BLaER1 (cell line): ENCODE measurements around the gene PHOSPHO1.
A peak's percentile ranks its signal among the peaks of the same experiment; 100 is the strongest.

Experiments used
- H3K27ac ChIP-seq: shearing (Covaris generic); formaldehyde crosslinking; 2 replicates; pipeline ENCODE4 v1.8.1; 2022
- H3K27me3 ChIP-seq: shearing (Covaris generic); formaldehyde crosslinking; 2 replicates; pipeline ENCODE4 v1.8.1; 2022
- H3K36me3 ChIP-seq: shearing (Covaris generic); formaldehyde crosslinking; 2 replicates; pipeline ENCODE4 v1.8.1; 2022
- H3K4me1 ChIP-seq: shearing (Covaris generic); formaldehyde crosslinking; 2 replicates; pipeline ENCODE4 v1.8.1; 2022
- H3K4me2 ChIP-seq: shearing (Covaris generic); formaldehyde crosslinking; 2 replicates; pipeline ENCODE4 v1.8.1; 2022
- H3K4me3 ChIP-seq: shearing (Covaris generic); formaldehyde crosslinking; 2 replicates; pipeline ENCODE4 v1.8.1; 2022
- H3K9ac ChIP-seq: shearing (Covaris generic); formaldehyde crosslinking; 2 replicates; pipeline ENCODE4 v1.8.1; 2022
- H3K9me3 ChIP-seq: shearing (Covaris generic); formaldehyde crosslinking; 2 replicates; pipeline ENCODE4 v1.8.1; 2022
- H4K20me1 ChIP-seq: shearing (Covaris generic); formaldehyde crosslinking; 2 replicates; pipeline ENCODE4 v1.8.1; 2022
- Cebpa-rat ChIP-seq: shearing (Covaris generic); IDR thresholded peaks from 2 replicates; pipeline ENCODE4 v1.8.1; 2022

Gene PHOSPHO1

GRCh38 chr17:49244839-49245238 is 14.3 kb upstream of the PHOSPHO1 start:
- no peak overlapping the region for H3K9ac ChIP-seq
- H3K4me2 ChIP-seq = no peak overlapping the region
- H4K20me1 ChIP-seq = no peaks in the 10 kb centered on the region
- no peak for TF ChIP-seq Cebpa-rat
- no peak overlapping the region for H3K27ac ChIP-seq
- no peak overlapping the region for H3K4me3 ChIP-seq
- H3K27me3 ChIP-seq = no peaks in the 10 kb centered on the region
- H3K4me1 ChIP-seq = peaks cover 27% of the 10 kb centered on the region
- no peaks in the 10 kb centered on the region for H3K36me3 ChIP-seq
- no peaks in the 10 kb centered on the region for H3K9me3 ChIP-seq

- Histone ChIP-seq H3K27ac (no peak overlapping the region), H3K36me3 (no peaks in the 10 kb centered on the region), H3K27me3 (no peaks in the 10 kb centered on the region), H3K4me3 (no peak overlapping the region), H3K4me2 (no peak overlapping the region), H3K9me3 (no peaks in the 10 kb centered on the region), H3K4me1 (peaks cover 7% of the 10 kb centered on the region), H3K9ac (no peak overlapping the region), H4K20me1 (no peaks in the 10 kb centered on the region)
- no peak for TF ChIP-seq Cebpa-rat
Measured at GRCh38 chr17:49242813-49243212, 12.2 kb upstream of the PHOSPHO1 start.

- Histone ChIP-seq H3K27ac (no peak overlapping the region), H3K4me3 (no peak overlapping the region), H3K9me3 (no peaks in the 10 kb centered on the region), H3K36me3 (no peaks in the 10 kb centered on the region), H3K4me2 (no peak overlapping the region), H3K4me1 (no peaks in the 10 kb centered on the region), H3K9ac (no peak overlapping the region), H4K20me1 (no peaks in the 10 kb centered on the region), H3K27me3 (no peaks in the 10 kb centered on the region)
- TF ChIP-seq Cebpa-rat = no peak
Measured at GRCh38 chr17:49241692-49242397, 11.3 kb upstream of the PHOSPHO1 start.

GRCh38 chr17:49241040-49241439 is 10.5 kb upstream of the PHOSPHO1 start:
- H4K20me1 ChIP-seq = no peaks in the 10 kb centered on the region
- H3K36me3 ChIP-seq = no peaks in the 10 kb centered on the region
- H3K27ac ChIP-seq = no peak overlapping the region
- H3K9me3 ChIP-seq = no peaks in the 10 kb centered on the region
- no peak for TF ChIP-seq Cebpa-rat
- no peak overlapping the region for H3K4me3 ChIP-seq
- no peak overlapping the region for H3K4me2 ChIP-seq
- H3K4me1 ChIP-seq = no peaks in the 10 kb centered on the region
- H3K9ac ChIP-seq = no peak overlapping the region
- no peaks in the 10 kb centered on the region for H3K27me3 ChIP-seq

GRCh38 chr17:49240619-49241018 is 10.0 kb upstream of the PHOSPHO1 start:
- H3K9ac ChIP-seq = no peak overlapping the region
- no peaks in the 10 kb centered on the region for H3K27me3 ChIP-seq
- no peaks in the 10 kb centered on the region for H3K9me3 ChIP-seq
- no peak overlapping the region for H3K4me2 ChIP-seq
- H3K4me1 ChIP-seq = no peaks in the 10 kb centered on the region
- no peak overlapping the region for H3K27ac ChIP-seq
- no peaks in the 10 kb centered on the region for H3K36me3 ChIP-seq
- no peaks in the 10 kb centered on the region for H4K20me1 ChIP-seq
- TF ChIP-seq Cebpa-rat = no peak
- H3K4me3 ChIP-seq = no peak overlapping the region

GRCh38 chr17:49239963-49240362 is 9.4 kb upstream of the PHOSPHO1 start:
- H3K9me3 ChIP-seq = no peaks in the 10 kb centered on the region
- no peak overlapping the region for H3K4me2 ChIP-seq
- TF ChIP-seq Cebpa-rat = no peak
- no peaks in the 10 kb centered on the region for H3K36me3 ChIP-seq
- no peak overlapping the region for H3K27ac ChIP-seq
- no peaks in the 10 kb centered on the region for H4K20me1 ChIP-seq
- H3K4me1 ChIP-seq = no peaks in the 10 kb centered on the region
- H3K4me3 ChIP-seq = no peak overlapping the region
- H3K27me3 ChIP-seq = no peaks in the 10 kb centered on the region
- H3K9ac ChIP-seq = no peak overlapping the region

GRCh38 chr17:49235896-49236295 is 5.3 kb upstream of the PHOSPHO1 start:
- H3K4me1 ChIP-seq = peaks cover 5% of the 10 kb centered on the region
- H3K27me3 ChIP-seq = peaks cover 10% of the 10 kb centered on the region
- no peaks in the 10 kb centered on the region for H4K20me1 ChIP-seq
- H3K9ac ChIP-seq = no peak overlapping the region
- H3K4me3 ChIP-seq = no peak overlapping the region
- no peaks in the 10 kb centered on the region for H3K36me3 ChIP-seq
- H3K4me2 ChIP-seq = no peak overlapping the region
- no peaks in the 10 kb centered on the region for H3K9me3 ChIP-seq
- H3K27ac ChIP-seq = no peak overlapping the region
- no peak for TF ChIP-seq Cebpa-rat

GRCh38 chr17:49234509-49235080 is 4.0 kb upstream of the PHOSPHO1 start:
- TF ChIP-seq Cebpa-rat = no peak
- Histone ChIP-seq H3K27me3 (peaks cover 23% of the 10 kb centered on the region), H3K4me2 (no peak overlapping the region)

GRCh38 chr17:49231563-49231894 is 942 bp upstream of the PHOSPHO1 start:
- no peak overlapping the region for H3K4me3 ChIP-seq
- no peak overlapping the region for H3K9ac ChIP-seq
- H3K9me3 ChIP-seq = no peaks in the 10 kb centered on the region
- H3K36me3 ChIP-seq = no peaks in the 10 kb centered on the region
- H3K4me2 ChIP-seq = peak overlapping the region; percentile 99; the same call in 1 of the 2 replicates
- H4K20me1 ChIP-seq = no peaks in the 10 kb centered on the region; the same call in 1 of the 2 replicates
- H3K27me3 ChIP-seq = peaks cover 36% of the 10 kb centered on the region
- no peak overlapping the region for H3K27ac ChIP-seq
- H3K4me1 ChIP-seq = peaks cover 32% of the 10 kb centered on the region
- TF ChIP-seq Cebpa-rat = no peak

More at GRCh38 chr17:49234509-49235080, 4.0 kb upstream of the PHOSPHO1 start:
- Histone ChIP-seq H3K4me3 (no peak overlapping the region), H4K20me1 (no peaks in the 10 kb centered on the region), H3K9ac (no peak overlapping the region), H3K4me1 (peaks cover 14% of the 10 kb centered on the region), H3K27ac (no peak overlapping the region), H3K36me3 (no peaks in the 10 kb centered on the region), H3K9me3 (no peaks in the 10 kb centered on the region)

GRCh38 chr17:49229805-49230600 is 584 bp downstream of the PHOSPHO1 start:
- H3K27me3 ChIP-seq = peaks cover 51% of the 10 kb centered on the region
- peak overlapping the region; percentile 48; the same call in 1 of the 2 replicates for H3K9ac ChIP-seq
- TF ChIP-seq Cebpa-rat = no peak

More at GRCh38 chr17:49229805-49230600, 584 bp downstream of the PHOSPHO1 start:
- H3K36me3 ChIP-seq = no peaks in the 10 kb centered on the region
- H3K27ac ChIP-seq = no peak overlapping the region
- H3K9me3 ChIP-seq = no peaks in the 10 kb centered on the region
- H4K20me1 ChIP-seq = peaks cover 2% of the 10 kb centered on the region; the same call in 1 of the 2 replicates
- H3K4me2 ChIP-seq = peak overlapping the region; percentile 99
- H3K4me3 ChIP-seq = peak overlapping the region; percentile 70
- H3K4me1 ChIP-seq = peaks cover 33% of the 10 kb centered on the region
